Measurements from ENCODE around the gene TBC1D22A. TPM values are rescaled to one million over a fixed set of nuclear protein-coding genes. Genes with fewer than 3 reads are reported as not detected.

The TBC1D22A gene
- total and polyA plus RNA-seq, 2 donors (not counting 3 experiments of a cell fraction or from before 2014, with no cell fraction given), result 26.1 to 32.4 TPM

DNA sequence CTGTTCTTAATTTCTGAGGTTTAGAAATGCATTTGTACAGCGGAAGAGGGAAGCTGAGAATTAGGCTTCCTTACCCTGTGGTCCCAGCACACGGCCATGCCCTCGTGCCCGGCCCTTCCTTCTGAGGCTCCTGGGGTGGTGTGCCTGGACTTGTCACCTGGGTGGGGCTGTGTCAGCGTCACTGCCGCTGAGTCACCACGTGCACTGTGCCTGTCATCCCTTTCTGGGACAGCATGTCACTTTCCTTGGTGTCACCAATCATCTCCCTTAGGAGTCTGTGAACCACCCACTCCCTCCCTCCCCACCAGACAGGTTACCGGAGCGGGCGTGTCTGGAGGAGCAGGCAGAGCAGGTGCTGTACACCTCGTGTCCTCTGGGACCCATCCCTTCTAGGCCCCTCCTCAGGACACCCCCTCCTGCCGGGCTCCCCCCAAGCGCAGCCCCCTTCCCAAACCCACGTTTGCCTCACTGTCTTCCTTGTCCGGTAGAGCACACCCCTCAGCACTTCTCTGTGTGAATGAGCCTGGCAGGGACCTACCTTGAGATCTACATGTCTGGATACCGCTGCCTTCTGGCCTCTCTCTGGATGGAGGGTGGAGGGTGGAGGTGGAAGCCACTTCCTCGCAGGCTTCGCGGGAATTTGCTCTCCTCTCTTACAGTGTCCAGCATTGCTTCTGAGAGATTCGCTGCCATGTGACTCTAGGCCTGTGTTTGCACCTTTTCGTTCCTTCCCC, 367.6 kb downstream of the TBC1D22A start:
- POLR2A ChIA-PET, result no interaction called here

More for the DNA sequence above, 367.6 kb downstream of the TBC1D22A start:
- no TSS peak for BruUV-seq (replicated peaks)
- TF ChIP-seq JUN (IDR thresholded peaks at IDR 0.05; ENCODE audit: borderline replicate concordance, insufficient read depth, insufficient read length, low read depth), result no peak
- TF ChIP-seq POLR2A (IDR thresholded peaks at IDR 0.05; ENCODE audit: low read depth, low read length), result no peak
- no peak for TF ChIP-seq GATA2 (IDR thresholded peaks at IDR 0.05; ENCODE audit: insufficient read depth, insufficient read length, low read depth, low read length)
- no peak for TF ChIP-seq FOS (IDR thresholded peaks at IDR 0.05; ENCODE audit: borderline replicate concordance, insufficient read depth, low read length)
- no peak for TF ChIP-seq EZH2 (IDR thresholded peaks at IDR 0.05; ENCODE audit: borderline replicate concordance, low read depth, low read length, severe bottlenecking)
- no peak for TF ChIP-seq MYC (IDR thresholded peaks at IDR 0.05; ENCODE audit: low read depth, low read length)
- TF ChIP-seq, protein P1, sequence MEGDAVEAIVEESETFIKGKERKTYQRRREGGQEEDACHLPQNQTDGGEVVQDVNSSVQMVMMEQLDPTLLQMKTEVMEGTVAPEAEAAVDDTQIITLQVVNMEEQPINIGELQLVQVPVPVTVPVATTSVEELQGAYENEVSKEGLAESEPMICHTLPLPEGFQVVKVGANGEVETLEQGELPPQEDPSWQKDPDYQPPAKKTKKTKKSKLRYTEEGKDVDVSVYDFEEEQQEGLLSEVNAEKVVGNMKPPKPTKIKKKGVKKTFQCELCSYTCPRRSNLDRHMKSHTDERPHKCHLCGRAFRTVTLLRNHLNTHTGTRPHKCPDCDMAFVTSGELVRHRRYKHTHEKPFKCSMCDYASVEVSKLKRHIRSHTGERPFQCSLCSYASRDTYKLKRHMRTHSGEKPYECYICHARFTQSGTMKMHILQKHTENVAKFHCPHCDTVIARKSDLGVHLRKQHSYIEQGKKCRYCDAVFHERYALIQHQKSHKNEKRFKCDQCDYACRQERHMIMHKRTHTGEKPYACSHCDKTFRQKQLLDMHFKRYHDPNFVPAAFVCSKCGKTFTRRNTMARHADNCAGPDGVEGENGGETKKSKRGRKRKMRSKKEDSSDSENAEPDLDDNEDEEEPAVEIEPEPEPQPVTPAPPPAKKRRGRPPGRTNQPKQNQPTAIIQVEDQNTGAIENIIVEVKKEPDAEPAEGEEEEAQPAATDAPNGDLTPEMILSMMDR (IDR thresholded peaks at IDR 0.05; ENCODE audit: extremely low read depth in 1 of 2, insufficient read depth in 1 of 2, low read depth in 1 of 2, low read length in 2 of 2), result no peak
- no peak for TF ChIP-seq POLR2AphosphoS5 (IDR thresholded peaks at IDR 0.05; ENCODE audit: insufficient read depth, low read depth, low read length)
- TF ChIP-seq, protein P2, sequence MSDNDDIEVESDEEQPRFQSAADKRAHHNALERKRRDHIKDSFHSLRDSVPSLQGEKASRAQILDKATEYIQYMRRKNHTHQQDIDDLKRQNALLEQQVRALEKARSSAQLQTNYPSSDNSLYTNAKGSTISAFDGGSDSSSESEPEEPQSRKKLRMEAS (IDR thresholded peaks at IDR 0.05; ENCODE audit: insufficient read depth, insufficient read length), result no peak
- no peaks in the 10 kb centered on the region for H3K36me3 ChIP-seq (ENCODE audit: control insufficient read depth in 2 of 2, extremely low read depth in 1 of 2, insufficient read depth in 2 of 2, low read length in 2 of 2)
- no peak overlapping the region for H3K4me2 ChIP-seq (ENCODE audit: insufficient read depth, low read length)
- H3K79me2 ChIP-seq (ENCODE audit: control insufficient read depth, insufficient read depth, low read length), result no peaks in the 10 kb centered on the region
- no peaks in the 10 kb centered on the region for H3K9me1 ChIP-seq (replicated peaks; ENCODE audit: control insufficient read depth, extremely low read depth, insufficient read depth, low read length)
- dilution Hi-C loops (cut with MboI; ENCODE audit: extremely low pct_ligation_motif_present, low sequenced_read_pairs) (no loop called here), intact Hi-C loops (cut with micrococcal nuclease) (no loop called here)
- H3K9me3 ChIP-seq (replicated peaks; ENCODE audit: control insufficient read depth, insufficient read depth, low read length), result no peaks in the 10 kb centered on the region
- no peaks in the 10 kb centered on the region for H3K27me3 ChIP-seq (ENCODE audit: control insufficient read depth in 2 of 2, insufficient read depth in 2 of 2, low read length in 2 of 2)
- no peaks in the 10 kb centered on the region for H4K20me1 ChIP-seq (replicated peaks; ENCODE audit: control insufficient read depth, extremely low read depth, insufficient read depth, low read length)
- H3K4me1 ChIP-seq (ENCODE audit: control insufficient read depth, extremely low read depth, insufficient read depth, low read length), result no peaks in the 10 kb centered on the region
- CTCF ChIA-PET, result no interaction called here
- DNase-seq (ENCODE audit: low read depth, low spot score) (no peak), FAIRE-seq (no peak)
- no peak overlapping the region for H3K9ac ChIP-seq (replicated peaks; ENCODE audit: extremely low read depth, insufficient read depth, low read length)
- no peak overlapping the region for H2AFZ ChIP-seq (ENCODE audit: low read depth, low read length)
- no peak overlapping the region for H3K27ac ChIP-seq (ENCODE audit: insufficient read depth, low read depth, low read length)
- H3K4me3 ChIP-seq (replicated peaks in 1 of 3; ENCODE audit: insufficient read depth in 1 of 3, low read depth in 1 of 3, low read length in 3 of 3), result no peak overlapping the region
